Central memory CD8-positive, alpha-beta T cell (primary cell): ENCODE measurements around the gene KRT81.
"Not testable (repeated sequence)": the region's sequence is repeated elsewhere in the genome, so short reads cannot be mapped to it uniquely, and the experiment has no call there.

Source experiments
- ATAC-seq: fragments of 150-1000 bp; cut with Tn5 transposase; replicated peaks from 2 replicates; pipeline ENCODE4 v1.10.0; 2022; ENCODE audit warnings: mild to moderate bottlenecking, moderate FRiP score, moderate number of reproducible peaks; ENCODE audit not compliant: poor library complexity, severe bottlenecking; ENCODE audit errors: extremely low read depth
- DNase-seq, 2 donors: peaks; one replicate each; pipeline ENCODE4 v3.0.0; 2021; ENCODE audit warnings: low spot score in 2 of 2
- H3K27ac Mint-ChIP-seq: one replicate; pipeline ENCODE4 v1.8.0; 2022; ENCODE audit warnings: low read depth, mild to moderate bottlenecking, moderate library complexity, mixed read lengths
- H3K27me3 Mint-ChIP-seq: one replicate; pipeline ENCODE4 v1.8.0; 2022; ENCODE audit warnings: mixed read lengths
- H3K36me3 Mint-ChIP-seq: one replicate; pipeline ENCODE4 v1.8.0; 2022; ENCODE audit warnings: mild to moderate bottlenecking, moderate library complexity, mixed read lengths; ENCODE audit not compliant: insufficient read depth
- H3K4me1 Mint-ChIP-seq: one replicate; pipeline ENCODE4 v1.8.0; 2022; ENCODE audit warnings: mixed read lengths
- H3K4me3 Mint-ChIP-seq: one replicate; pipeline ENCODE4 v1.8.0; 2022; ENCODE audit warnings: mild to moderate bottlenecking, moderate library complexity, mixed read lengths
- H3K9me3 Mint-ChIP-seq: one replicate; pipeline ENCODE4 v1.8.0; 2022; ENCODE audit warnings: mixed read lengths

KRT81 gene

GRCh38 chr12:52324153-52324444, 32.8 kb upstream of the KRT81 start:
- no peak for ATAC-seq

GRCh38 chr12:52323416-52324152, 32.2 kb upstream of the KRT81 start:
- H3K4me1 Mint-ChIP-seq = peaks cover 10% of the 10 kb centered on the region
- DNase-seq (no peak), ATAC-seq (no peak)
- no peak overlapping the region for H3K4me3 Mint-ChIP-seq
- no peak overlapping the region for H3K27ac Mint-ChIP-seq
- peaks cover 66% of the 10 kb centered on the region for H3K27me3 Mint-ChIP-seq
- H3K9me3 Mint-ChIP-seq = no peaks in the 10 kb centered on the region
- H3K36me3 Mint-ChIP-seq = no peaks in the 10 kb centered on the region

More at GRCh38 chr12:52324153-52324444, 32.8 kb upstream of the KRT81 start:
- Mint-ChIP-seq H3K4me3 (no peak overlapping the region), H3K9me3 (no peaks in the 10 kb centered on the region), H3K27ac (no peak overlapping the region), H3K36me3 (no peaks in the 10 kb centered on the region), H3K4me1 (peaks cover 10% of the 10 kb centered on the region), H3K27me3 (peaks cover 61% of the 10 kb centered on the region)
- DNase-seq = no peak

GRCh38 chr12:52323001-52323400, 31.7 kb upstream of the KRT81 start:
- no peak for ATAC-seq
- peaks cover 71% of the 10 kb centered on the region for H3K27me3 Mint-ChIP-seq
- no peak overlapping the region for H3K4me3 Mint-ChIP-seq
- H3K9me3 Mint-ChIP-seq = no peaks in the 10 kb centered on the region
- DNase-seq = no peak
- H3K4me1 Mint-ChIP-seq = peaks cover 10% of the 10 kb centered on the region
- no peak overlapping the region for H3K27ac Mint-ChIP-seq
- H3K36me3 Mint-ChIP-seq = no peaks in the 10 kb centered on the region

GRCh38 chr12:52322069-52322468, 30.7 kb upstream of the KRT81 start:
- H3K27me3 Mint-ChIP-seq = peaks cover 71% of the 10 kb centered on the region
- H3K4me1 Mint-ChIP-seq = peaks cover 2% of the 10 kb centered on the region
- ATAC-seq = no peak
- no peaks in the 10 kb centered on the region for H3K9me3 Mint-ChIP-seq
- H3K27ac Mint-ChIP-seq = no peak overlapping the region
- no peak overlapping the region for H3K4me3 Mint-ChIP-seq
- no peak for DNase-seq
- peaks cover 1% of the 10 kb centered on the region for H3K36me3 Mint-ChIP-seq

- no peak for DNase-seq
- no peak for ATAC-seq
- Mint-ChIP-seq H3K36me3 (peaks cover 1% of the 10 kb centered on the region), H3K27ac (no peak overlapping the region), H3K9me3 (no peaks in the 10 kb centered on the region), H3K27me3 (peaks cover 71% of the 10 kb centered on the region), H3K4me3 (no peak overlapping the region), H3K4me1 (no peaks in the 10 kb centered on the region)
These were observed 30.1 kb upstream of the KRT81 start for GRCh38 chr12:52321418-52321817.

GRCh38 chr12:52320784-52321400, 29.6 kb upstream of the KRT81 start, which contains the start of gene KRT83:
Gene KRT83, minus strand, starts transcription at chr12:52321398. Its CDS starts 63 bp downstream, at chr12:52321335.
- peaks cover 71% of the 10 kb centered on the region for H3K27me3 Mint-ChIP-seq
- H3K27ac Mint-ChIP-seq = no peak within 1 kb of the TSS
- H3K4me1 Mint-ChIP-seq = no peaks in the 10 kb centered on the region
- peaks cover 1% of the 10 kb centered on the region for H3K36me3 Mint-ChIP-seq
- ATAC-seq (no peak), DNase-seq (no peak)
- H3K9me3 Mint-ChIP-seq = no peaks in the 10 kb centered on the region
- H3K4me3 Mint-ChIP-seq = no peak within 1 kb of the TSS

GRCh38 chr12:52319097-52319496, 27.8 kb upstream of the KRT81 start:
- ATAC-seq (no peak), DNase-seq (no peak)
- no peaks in the 10 kb centered on the region for H3K4me1 Mint-ChIP-seq
- H3K36me3 Mint-ChIP-seq = peaks cover 1% of the 10 kb centered on the region
- peaks cover 57% of the 10 kb centered on the region for H3K27me3 Mint-ChIP-seq
- no peak overlapping the region for H3K27ac Mint-ChIP-seq
- no peak overlapping the region for H3K4me3 Mint-ChIP-seq
- no peaks in the 10 kb centered on the region for H3K9me3 Mint-ChIP-seq

- H3K4me1 Mint-ChIP-seq = no peaks in the 10 kb centered on the region
- peaks cover 1% of the 10 kb centered on the region for H3K36me3 Mint-ChIP-seq
- H3K27me3 Mint-ChIP-seq = peaks cover 57% of the 10 kb centered on the region
- H3K4me3 Mint-ChIP-seq = no peak overlapping the region
- no peak for ATAC-seq
- DNase-seq = no peak
- no peak overlapping the region for H3K27ac Mint-ChIP-seq
- H3K9me3 Mint-ChIP-seq = no peaks in the 10 kb centered on the region
These were observed 27.1 kb upstream of the KRT81 start for GRCh38 chr12:52318241-52318990.

GRCh38 chr12:52317468-52318052, 26.2 kb upstream of the KRT81 start:
- Mint-ChIP-seq H3K36me3 (peaks cover 1% of the 10 kb centered on the region), H3K27ac (no peak overlapping the region)
- no peak for DNase-seq

GRCh38 chr12:52316701-52317100, 25.4 kb upstream of the KRT81 start:
- Mint-ChIP-seq H3K27me3 (peaks cover 57% of the 10 kb centered on the region), H3K4me1 (no peaks in the 10 kb centered on the region), H3K36me3 (peaks cover 1% of the 10 kb centered on the region), H3K27ac (no peak overlapping the region), H3K4me3 (no peak overlapping the region), H3K9me3 (no peaks in the 10 kb centered on the region)
- ATAC-seq (no peak), DNase-seq (no peak)

More at GRCh38 chr12:52317468-52318052, 26.2 kb upstream of the KRT81 start:
- H3K4me1 Mint-ChIP-seq = no peaks in the 10 kb centered on the region
- H3K9me3 Mint-ChIP-seq = no peaks in the 10 kb centered on the region
- no peak for ATAC-seq
- peaks cover 57% of the 10 kb centered on the region for H3K27me3 Mint-ChIP-seq
- H3K4me3 Mint-ChIP-seq = no peak overlapping the region

GRCh38 chr12:52316290-52316689, 25.0 kb upstream of the KRT81 start:
- no peak for ATAC-seq
- H3K4me1 Mint-ChIP-seq = no peaks in the 10 kb centered on the region

GRCh38 chr12:52315721-52316120, 24.4 kb upstream of the KRT81 start:
- not testable (repeated sequence) for ATAC-seq, H3K4me1 Mint-ChIP-seq, H3K27ac Mint-ChIP-seq, H3K9me3 Mint-ChIP-seq, H3K4me3 Mint-ChIP-seq, H3K36me3 Mint-ChIP-seq, DNase-seq
- H3K27me3 Mint-ChIP-seq = peaks cover 60% of the 10 kb centered on the region

More at GRCh38 chr12:52316290-52316689, 25.0 kb upstream of the KRT81 start:
- Mint-ChIP-seq H3K9me3 (no peaks in the 10 kb centered on the region), H3K4me3 (no peak overlapping the region), H3K27ac (no peak overlapping the region), H3K27me3 (peaks cover 58% of the 10 kb centered on the region), H3K36me3 (peaks cover 1% of the 10 kb centered on the region)
- no peak for DNase-seq
